GM12891 (cell line): Measurements from ENCODE around the gene EPHA1.
"Not testable (repeated sequence)": the region's sequence is repeated elsewhere in the genome, so short reads cannot be mapped to it uniquely, and the experiment has no call there.

ENCODE experiments used
- DNase-seq: peaks from one replicate; pipeline ENCODE4 v3.0.0; 2011; ENCODE audit warnings: low spot score; ENCODE audit not compliant: insufficient read length
- FAIRE-seq: peaks from 2 replicates; lab custom pipeline; 2011; peaks lifted over from hg19 to GRCh38; lab: Jason Lieb, UNC
- PAX5 ChIP-seq: IDR thresholded peaks from 2 replicates; pipeline ENCODE4 v1.6.1; 2011; ENCODE audit warnings: low read length, moderate library complexity, mild to moderate bottlenecking; ENCODE audit not compliant: insufficient read depth, severe bottlenecking
- POLR2A ChIP-seq: IDR thresholded peaks from 2 replicates; pipeline ENCODE4 v1.6.1; 2011; ENCODE audit warnings: low read depth, low read length, control low read depth
- POLR2AphosphoS5 ChIP-seq: IDR thresholded peaks from 2 replicates; pipeline ENCODE4 v1.6.1; 2011; ENCODE audit warnings: low read depth, low read length, control low read depth
- POU2F2 ChIP-seq: IDR thresholded peaks from 2 replicates; pipeline ENCODE4 v1.6.1; 2011; ENCODE audit warnings: low read depth, mild to moderate bottlenecking, control low read depth, low read length, moderate library complexity
- SPI1 ChIP-seq: IDR thresholded peaks from 2 replicates; pipeline ENCODE4 v1.6.1; 2011; ENCODE audit warnings: low read depth, low read length, control low read depth
- TAF1 ChIP-seq: IDR thresholded peaks from 2 replicates; pipeline ENCODE4 v1.6.1; 2011; ENCODE audit warnings: low read depth, low read length, control low read depth

The EPHA1 gene

DNA sequence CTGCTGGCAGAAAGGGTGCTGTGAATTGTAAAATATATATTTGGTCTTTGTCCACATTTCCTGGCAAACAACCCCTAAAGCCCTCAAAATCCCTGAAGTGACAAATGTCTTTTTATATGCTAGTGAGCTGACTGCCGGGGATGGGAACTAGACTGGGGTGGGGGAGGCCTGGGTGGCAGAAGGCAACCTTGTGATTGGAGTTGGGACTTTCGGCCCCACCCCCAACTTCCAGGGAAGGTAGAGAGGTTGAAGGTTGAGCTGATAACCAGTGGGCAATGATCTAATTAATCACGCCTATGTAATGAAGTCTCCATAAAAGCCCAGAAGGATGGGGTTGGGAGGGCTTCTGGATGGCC lies 2.7 kb downstream of the EPHA1 start:
- FAIRE-seq (no peak), DNase-seq (no peak)
- TF ChIP-seq PAX5 = no peak
- TF ChIP-seq POLR2AphosphoS5 = no peak
- no peak for TF ChIP-seq POU2F2
- no peak for TF ChIP-seq TAF1
- TF ChIP-seq POLR2A = no peak
- TF ChIP-seq SPI1 = no peak

DNA sequence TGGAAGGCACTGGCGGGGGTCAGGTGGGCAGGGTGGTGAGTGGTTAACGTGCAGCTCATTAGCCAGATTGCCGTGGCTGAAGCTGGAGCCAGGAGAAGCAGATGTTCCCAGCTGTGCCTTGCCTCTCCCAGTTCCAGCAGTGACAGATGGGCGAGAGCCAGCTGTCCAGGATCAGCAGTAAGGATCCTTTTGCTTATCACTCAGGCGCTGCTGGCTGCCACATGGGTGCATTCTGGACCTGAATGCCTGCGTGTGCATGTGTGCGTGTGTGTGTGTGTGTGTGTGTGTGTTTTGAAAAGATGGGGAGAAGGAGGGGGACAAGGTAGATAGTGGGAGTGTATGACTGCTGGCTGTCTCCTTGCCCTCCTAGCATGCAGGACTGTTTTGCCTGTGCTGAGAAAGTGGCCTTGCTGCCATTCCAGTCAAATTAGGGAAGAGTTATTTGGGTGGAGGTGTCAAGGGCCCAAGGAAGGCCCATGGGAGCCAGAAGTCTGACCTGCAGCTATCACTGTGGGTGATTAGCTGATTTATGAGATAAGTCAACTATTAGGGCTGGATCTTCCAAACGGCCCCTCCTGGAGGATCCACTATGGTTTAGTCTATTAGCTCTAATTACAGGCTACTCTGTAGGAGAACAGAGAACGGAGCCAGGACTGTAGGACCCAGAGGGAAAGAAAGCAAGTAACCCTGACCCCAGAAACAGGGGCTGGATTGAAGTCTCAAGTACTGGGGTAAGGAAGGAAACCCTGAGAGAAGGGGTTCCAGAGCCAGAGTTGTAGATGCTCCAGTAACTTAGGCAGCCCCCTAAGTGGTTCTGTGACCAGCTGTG lies 3.3 kb downstream of the EPHA1 start:
- DNase-seq = no peak
- FAIRE-seq = no peak
- TF ChIP-seq POLR2A = no peak

DNA sequence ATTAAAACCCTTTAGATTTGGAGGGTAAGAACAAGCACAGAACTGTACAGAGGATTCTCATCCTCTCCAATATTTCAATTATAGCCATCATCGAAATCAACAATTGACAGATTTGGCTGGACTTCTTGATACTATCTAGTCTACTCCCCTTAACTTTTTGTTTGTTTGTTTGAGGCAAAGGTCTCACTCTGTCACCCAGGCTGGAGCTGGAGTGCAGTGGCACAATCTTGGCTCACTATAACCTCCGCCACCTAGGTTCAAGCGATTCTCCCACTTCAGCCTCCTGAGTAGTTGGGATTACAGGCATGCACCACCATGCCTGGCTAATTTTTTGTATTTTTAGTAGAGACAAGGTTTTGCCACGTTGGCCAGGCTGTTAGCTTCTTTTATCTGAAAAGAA lies 6.4 kb downstream of the EPHA1 start:
- FAIRE-seq, DNase-seq: not testable (repeated sequence)

DNA sequence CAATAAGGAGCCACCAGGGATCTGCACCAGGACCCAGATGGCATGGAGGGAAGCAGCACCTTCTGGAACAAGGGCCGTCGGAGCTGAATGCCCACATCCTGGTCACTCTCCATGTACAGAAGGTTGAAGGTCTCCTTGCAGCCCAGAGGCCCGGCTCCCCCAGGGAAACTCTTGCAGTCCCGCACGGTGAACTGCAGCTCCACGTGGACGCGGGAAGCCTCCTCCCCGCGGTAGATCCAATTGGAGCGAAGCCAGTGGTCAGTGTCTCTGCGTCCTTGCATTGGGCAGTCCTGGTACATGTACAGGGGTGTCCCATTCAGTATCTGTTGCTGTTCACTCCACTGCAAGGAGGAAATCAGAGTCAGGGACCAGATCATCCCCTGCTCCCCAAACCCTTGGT lies 7.4 kb downstream of the EPHA1 start:
- FAIRE-seq (no peak), DNase-seq (no peak)
- no peak for TF ChIP-seq SPI1
- TF ChIP-seq TAF1 = no peak
- TF ChIP-seq PAX5 = no peak
- TF ChIP-seq POU2F2 = no peak
- no peak for TF ChIP-seq POLR2A
- no peak for TF ChIP-seq POLR2AphosphoS5

GRCh38 chr7:143399642-143400041 lies 9.0 kb downstream of the EPHA1 start:
- FAIRE-seq (no peak), DNase-seq (no peak)
- TF ChIP-seq POLR2AphosphoS5 = no peak
- no peak for TF ChIP-seq POLR2A
- no peak for TF ChIP-seq SPI1
- TF ChIP-seq POU2F2 = no peak
- no peak for TF ChIP-seq PAX5
- no peak for TF ChIP-seq TAF1

- DNase-seq (no peak), FAIRE-seq (no peak)
- no peak for TF ChIP-seq POLR2A
- TF ChIP-seq POU2F2 = no peak
- TF ChIP-seq TAF1 = no peak
- no peak for TF ChIP-seq POLR2AphosphoS5
- TF ChIP-seq SPI1 = no peak
- TF ChIP-seq PAX5 = no peak
These were observed 9.5 kb downstream of the EPHA1 start for GRCh38 chr7:143399151-143399550.

- DNase-seq = no peak
- TF ChIP-seq POLR2A (no peak), POLR2AphosphoS5 (no peak), SPI1 (no peak), TAF1 (no peak), POU2F2 (no peak), PAX5 (no peak)
- no peak for FAIRE-seq
These were observed 10.0 kb downstream of the EPHA1 start for GRCh38 chr7:143398616-143399015.

DNA sequence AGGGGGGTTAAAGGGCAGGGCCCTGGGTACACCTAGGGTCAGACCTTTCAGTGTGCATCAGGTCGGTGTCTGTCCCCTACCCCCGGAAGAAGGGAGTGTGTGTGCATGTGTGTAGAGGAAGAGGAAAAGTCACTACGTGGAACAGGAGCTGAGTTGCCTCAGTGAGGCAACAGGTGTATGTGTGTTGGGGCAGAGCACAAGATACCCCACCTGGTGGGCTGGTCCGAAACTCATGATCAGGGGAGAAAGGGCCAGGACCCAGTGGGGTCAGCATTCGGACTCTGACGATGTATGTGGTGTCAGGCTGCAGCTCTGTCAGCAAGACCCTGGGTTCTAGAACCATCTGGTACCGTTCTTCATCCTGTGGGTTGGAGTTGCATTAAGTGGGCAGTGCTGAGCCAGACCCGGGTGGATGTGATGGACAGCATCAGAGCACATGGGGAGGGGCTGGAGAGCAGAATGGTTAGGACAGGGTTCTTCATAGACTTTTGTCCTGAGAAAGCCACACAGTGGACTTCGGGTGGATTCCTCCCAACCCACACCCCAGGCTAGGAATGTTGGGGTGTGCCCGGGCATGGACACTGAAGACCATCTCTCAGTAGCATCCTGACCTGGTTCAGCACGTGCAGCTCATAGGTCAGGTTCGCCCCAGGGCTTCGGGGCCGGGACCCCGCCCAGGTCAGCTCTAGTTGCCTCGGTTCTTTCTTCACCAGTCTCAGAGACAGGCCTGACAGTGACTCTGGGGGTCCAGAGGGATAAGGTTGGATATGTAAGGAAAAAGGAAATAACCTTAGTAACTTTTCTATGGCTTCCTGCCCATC lies 10.7 kb downstream of the EPHA1 start:
- FAIRE-seq = no peak

DNA sequence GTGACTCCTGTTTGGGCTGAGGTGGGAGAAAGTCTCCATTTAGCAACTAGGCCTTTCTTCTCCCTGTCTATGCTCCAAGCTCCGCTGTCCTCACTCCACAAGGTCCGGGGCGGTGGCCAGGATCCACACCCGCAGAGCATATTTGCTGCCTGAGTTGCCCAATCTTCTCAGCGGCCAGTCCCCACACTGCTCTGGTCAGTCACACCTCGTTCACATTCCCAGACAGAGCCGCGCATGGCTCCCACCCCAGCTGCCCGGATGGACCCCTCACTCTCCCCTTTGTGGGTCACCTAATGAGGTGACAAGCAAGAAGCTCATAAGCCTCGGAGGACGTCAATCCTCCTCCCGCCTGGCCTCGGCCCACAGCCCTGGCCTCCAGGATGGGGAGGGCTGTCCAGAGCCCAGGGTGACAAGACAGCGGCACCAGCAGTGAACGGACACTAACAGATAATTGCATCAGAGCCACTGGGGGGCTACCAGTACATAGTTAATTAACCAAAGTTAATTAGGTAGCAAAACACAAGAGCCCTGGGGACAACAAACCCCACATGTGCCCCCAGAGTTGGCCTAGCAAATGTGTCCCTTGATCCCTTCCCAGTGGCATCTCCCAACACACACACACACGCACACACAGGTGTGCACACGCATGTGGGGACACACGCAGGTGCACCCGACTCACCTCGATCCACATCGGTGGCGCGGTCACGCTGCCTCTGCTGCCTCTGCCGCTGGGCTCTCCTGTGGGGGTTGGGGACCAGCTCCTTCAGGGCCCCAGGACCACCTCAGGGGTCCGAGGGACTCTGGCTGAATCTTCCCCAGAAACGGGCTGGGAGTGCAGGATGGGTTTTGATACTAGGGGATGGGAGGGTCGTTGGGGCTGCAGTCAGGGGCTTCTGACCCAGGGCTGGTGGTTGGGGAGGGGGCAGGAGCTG lies 11.8 kb downstream of the EPHA1 start:
- TF ChIP-seq PAX5 (no peak), POU2F2 (no peak), SPI1 (no peak), POLR2A (no peak), POLR2AphosphoS5 (no peak), TAF1 (no peak)
- DNase-seq (no peak), FAIRE-seq (no peak)

More for the DNA sequence above, 10.7 kb downstream of the EPHA1 start:
- no peak for DNase-seq
- TF ChIP-seq POLR2A (no peak), POLR2AphosphoS5 (no peak), PAX5 (no peak), TAF1 (no peak), SPI1 (no peak), POU2F2 (no peak)
